Testis (tissue), 3 donors: ENCODE measurements around the gene MANF. TPM values are rescaled to one million over a fixed set of nuclear protein-coding genes. Genes with fewer than 3 reads are reported as not detected.
A peak's percentile ranks its signal among the peaks of the same experiment; 100 is the strongest.

Source experiments
- DNase-seq: peaks from one replicate; pipeline ENCODE4 v3.0.0-alpha.2; 2019
- H3K27ac ChIP-seq, 2 donors: fragments of 200-600 bp; sonication (generic); one replicate each; pipeline ENCODE4 v1.5.1; 2019
- H3K27me3 ChIP-seq: fragments of 200-600 bp; sonication (generic); one replicate; pipeline ENCODE4 v1.5.1; 2019
- H3K36me3 ChIP-seq: fragments of 200-600 bp; sonication (generic); one replicate; pipeline ENCODE4 v1.5.1; 2017; ENCODE audit warnings: low read depth; ENCODE audit errors: missing control alignments
- H3K4me1 ChIP-seq: fragments of 200-600 bp; sonication (generic); one replicate; pipeline ENCODE4 v1.5.1; 2019
- H3K4me3 ChIP-seq, 2 donors: fragments of 200-600 bp; sonication (generic); one replicate each; pipeline ENCODE4 v1.5.1; 2017 to 2019
- H3K9me3 ChIP-seq: fragments of 200-600 bp; sonication (generic); one replicate; pipeline ENCODE4 v1.5.1; 2017
- CTCF ChIP-seq, 3 experiments: fragments of 450-650 bp in 2 of 3; fragments of 200-600 bp in 1 of 3; sonication (generic) in 1 of 3; IDR thresholded peaks; one replicate each; pipeline ENCODE4 v1.5.1; 2016 to 2019; ENCODE audit warnings: antibody characterized with exemption in 3 of 3, mild to moderate bottlenecking in 2 of 3, moderate library complexity in 1 of 3
- POLR2A ChIP-seq: fragments of 450-650 bp; IDR thresholded peaks from one replicate; pipeline ENCODE4 v1.6.1; 2017; ENCODE audit warnings: antibody characterized with exemption, mild to moderate bottlenecking, moderate library complexity
- WGBS, 2 donors: methylation state at CpG; one replicate each; pipeline ENCODE4 v1.1.5; 2018; 5-methylcytosine and 5-hydroxymethylcytosine counted together
- intact Hi-C: fragments of 100-400 bp; cut with DNase I; formaldehyde crosslinking; loops from one replicate; pipeline ENCODE4 v1.15.1; 2023; ENCODE audit warnings: low total_unique reads
- polyA plus RNA-seq: library from polyadenylated mRNA; stranded (reverse); fragments of 350-450 nt; fragmentation: Illumina TruSeq; extraction: RNeasy Lipid Tissue Mini Kit (QIAGEN cat#74804); gene quantifications from one replicate; pipeline ENCODE4 v1.2.3, GENCODE V29; 2014; ENCODE audit warnings: low read depth, low replicate concordance; ENCODE audit not compliant: insufficient read depth
- total RNA-seq, 2 donors: library from RNA; depleted of rRNA; stranded (reverse); fragments of >200 nt; gene quantifications; one replicate each; pipeline ENCODE4 v1.2.3, GENCODE V29; 2016

Gene MANF
- total and polyA plus RNA-seq, 3 donors from 2014 or later, result 48.6 to 167 (median 62.8) TPM

GRCh38 chr3:51390246-51391074 lies 5.4 kb downstream of the MANF start:
- Histone ChIP-seq H3K27ac (peak overlapping the region; percentile 59 to 91), H3K4me3 (peak overlapping the region; percentile 68 to 96), H3K36me3 (no peaks in the 10 kb centered on the region), H3K4me1 (peaks cover 44% of the 10 kb centered on the region), H3K27me3 (no peaks in the 10 kb centered on the region), H3K9me3 (no peaks in the 10 kb centered on the region)
- intact Hi-C loops, result loop anchor here (10.0 kb wide), 2 partner anchors 104 to 274 kb away; no protein-coding TSS in a partner anchor
- TF ChIP-seq POLR2A (no peak), CTCF (IDR thresholded peaks at IDR 0.05) (peak in 1 of 3 experiments; percentile 79)
- 33 to 53% methylated on average over 15 to 29 of the region's 29 CpGs for WGBS, 2 donors
- DNase-seq, result no peak

GRCh38 chr3:51391075-51391565 lies 6.0 kb downstream of the MANF start, which contains the start of gene RBM15B:
Gene RBM15B, plus strand, starts transcription at chr3:51391285. Its CDS starts 115 bp downstream, at chr3:51391400.
- Histone ChIP-seq H3K4me1 (peaks cover 38% of the 10 kb centered on the region), H3K4me3 (peak within 1 kb of the TSS; percentile 68 to 96), H3K9me3 (no peaks in the 10 kb centered on the region), H3K27ac (peak within 1 kb of the TSS; percentile 79 to 91), H3K27me3 (no peaks in the 10 kb centered on the region), H3K36me3 (no peaks in the 10 kb centered on the region)
- intact Hi-C loops, result loop anchor here (10.0 kb wide), 2 partner anchors 104 to 274 kb away; no protein-coding TSS in a partner anchor
- DNase-seq, result peak; percentile 97
- peak in 2 of 3 experiments; percentile 95 to 98 for TF ChIP-seq CTCF (IDR thresholded peaks at IDR 0.05)
- no peak for TF ChIP-seq POLR2A
- WGBS, 2 donors, result 0% methylated on average over 79 of the region's 83 CpGs; no CpG with 5 or more reads in 1 of the 2 donors

- DNase-seq, result no peak
- 6% methylated on average over 88 of the region's 115 CpGs; no CpG with 5 or more reads in 1 of the 2 donors for WGBS, 2 donors
Measured at GRCh38 chr3:51391566-51392354, 6.7 kb downstream of the MANF start.

More at GRCh38 chr3:51391566-51392354, 6.7 kb downstream of the MANF start:
- H3K36me3 ChIP-seq, result no peaks in the 10 kb centered on the region
- TF ChIP-seq POLR2A, result no peak
- no peak for TF ChIP-seq CTCF (IDR thresholded peaks at IDR 0.05)
- intact Hi-C loops, result loop anchor here (10.0 kb wide), 2 partner anchors 103 to 273 kb away; no protein-coding TSS in a partner anchor
- peak overlapping the region; percentile 79 to 91 for H3K27ac ChIP-seq
- H3K27me3 ChIP-seq, result no peaks in the 10 kb centered on the region
- H3K4me1 ChIP-seq, result peaks cover 36% of the 10 kb centered on the region
- H3K9me3 ChIP-seq, result no peaks in the 10 kb centered on the region
- H3K4me3 ChIP-seq, result peak overlapping the region; percentile 68 to 96
